T-helper 2 cell treated with Interferon-gamma antibody and Interleukin-4, amounts not matched to agents 5 μg/mL and 100 μg/mL, for 36 hours (primary cell): ENCODE data around the gene AEN.

Source experiments
- DNase-seq: peaks from one replicate; pipeline ENCODE4 v3.0.0; 2021; ENCODE audit warnings: low spot score
- H3K27ac Mint-ChIP-seq: one replicate; pipeline ENCODE4 v1.8.0; 2021; ENCODE audit warnings: mild to moderate bottlenecking, mixed read lengths
- H3K27me3 Mint-ChIP-seq: one replicate; pipeline ENCODE4 v1.8.0; 2021; ENCODE audit warnings: low read depth, mixed read lengths
- H3K36me3 Mint-ChIP-seq: one replicate; pipeline ENCODE4 v1.8.0; 2021; ENCODE audit warnings: low read depth, mixed read lengths
- H3K4me1 Mint-ChIP-seq: one replicate; pipeline ENCODE4 v1.8.0; 2021; ENCODE audit warnings: low read depth, mixed read lengths
- H3K4me3 Mint-ChIP-seq: one replicate; pipeline ENCODE4 v1.8.0; 2022; ENCODE audit warnings: mild to moderate bottlenecking, moderate library complexity, mixed read lengths
- H3K9me3 Mint-ChIP-seq: one replicate; pipeline ENCODE4 v1.8.0; 2021; ENCODE audit warnings: mixed read lengths

The AEN gene

GRCh38 chr15:88674661-88675060 is 53.5 kb downstream of the AEN start:
- no peak overlapping the region for H3K27ac Mint-ChIP-seq
- no peaks in the 10 kb centered on the region for H3K36me3 Mint-ChIP-seq

GRCh38 chr15:88678755-88679154 is 57.6 kb downstream of the AEN start:
- no peak for DNase-seq
- Mint-ChIP-seq H3K4me1 (no peaks in the 10 kb centered on the region), H3K27me3 (peaks cover 24% of the 10 kb centered on the region), H3K9me3 (no peaks in the 10 kb centered on the region), H3K4me3 (no peak overlapping the region), H3K27ac (no peak overlapping the region), H3K36me3 (no peaks in the 10 kb centered on the region)

More at GRCh38 chr15:88674661-88675060, 53.5 kb downstream of the AEN start:
- peaks cover 50% of the 10 kb centered on the region for H3K27me3 Mint-ChIP-seq
- H3K9me3 Mint-ChIP-seq = no peaks in the 10 kb centered on the region
- DNase-seq = no peak
- no peaks in the 10 kb centered on the region for H3K4me1 Mint-ChIP-seq
- no peak overlapping the region for H3K4me3 Mint-ChIP-seq

- Mint-ChIP-seq H3K36me3 (no peaks in the 10 kb centered on the region), H3K9me3 (no peaks in the 10 kb centered on the region), H3K4me3 (no peak overlapping the region), H3K27ac (no peak overlapping the region), H3K4me1 (no peaks in the 10 kb centered on the region), H3K27me3 (peaks cover 14% of the 10 kb centered on the region)
- DNase-seq = no peak
Measured at GRCh38 chr15:88680241-88681001, 59.3 kb downstream of the AEN start.

DNA sequence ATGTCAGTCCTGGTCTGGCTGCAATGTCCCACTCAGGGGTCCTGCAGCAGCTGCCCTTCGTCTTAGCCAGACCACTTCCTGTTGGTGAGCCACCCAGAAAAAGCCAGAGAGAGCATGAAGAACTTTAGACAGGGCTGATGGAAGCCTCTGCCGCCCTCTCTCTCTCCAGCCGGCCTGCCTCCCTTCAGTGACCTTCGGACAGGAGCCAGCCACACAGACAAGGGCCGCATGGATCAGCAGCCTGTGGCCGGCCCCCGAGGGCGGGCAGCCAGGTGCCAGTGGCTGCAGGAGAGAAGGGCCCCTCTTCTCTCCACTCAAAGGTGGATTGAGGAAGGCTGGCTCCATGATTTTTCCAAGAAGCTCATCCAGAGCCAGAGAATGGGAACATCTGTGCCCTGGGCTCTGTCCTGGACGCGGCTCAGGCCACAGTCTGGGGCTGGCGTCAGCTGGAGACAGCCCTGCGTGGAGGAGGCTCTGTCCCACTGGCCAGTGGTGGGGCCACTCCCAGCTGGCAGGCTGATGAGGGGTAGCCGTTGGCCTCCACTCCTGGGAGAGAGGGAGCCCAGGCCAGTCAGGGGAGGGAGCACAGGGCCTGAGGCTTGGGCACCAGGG is 60.6 kb downstream of the AEN start:
- H3K9me3 Mint-ChIP-seq = no peaks in the 10 kb centered on the region
- H3K27me3 Mint-ChIP-seq = peaks cover 8% of the 10 kb centered on the region
- H3K4me1 Mint-ChIP-seq = no peaks in the 10 kb centered on the region
- DNase-seq = no peak
- H3K4me3 Mint-ChIP-seq = no peak overlapping the region
- H3K27ac Mint-ChIP-seq = no peak overlapping the region
- no peaks in the 10 kb centered on the region for H3K36me3 Mint-ChIP-seq
